Adrenal gland (tissue), 12 donors: ENCODE data around the gene CWC15. TPM values are rescaled to one million over a fixed set of nuclear protein-coding genes. Genes with fewer than 3 reads are reported as not detected.
A peak's percentile ranks its signal among the peaks of the same experiment; 100 is the strongest.

Experiments
- DNase-seq, 7 donors: peaks; one replicate each; pipeline ENCODE4 v3.0.0-alpha.2; 2019 to 2020
- H3K27ac ChIP-seq, 5 donors: fragments of 200-600 bp; sonication (generic) in 4 of 5; 1 replicate in 3 of 5; 2 replicates in 2 of 5; pipeline versions ENCODE4 v1.5.1 to v1.8.0; 2016 to 2020; ENCODE audit warnings: mild to moderate bottlenecking in 1 of 5
- H3K27me3 ChIP-seq: fragments of 200-600 bp; 2 replicates; pipeline ENCODE4 v1.8.0; 2021
- H3K36me3 ChIP-seq, 2 donors: fragments of 200-600 bp; replicated peaks in 1 of 2; 1 replicate in 1 of 2; 2 replicates in 1 of 2; pipeline versions ENCODE4 v1.5.1 to v1.8.0; 2018 to 2022
- H3K4me1 ChIP-seq, 2 donors: fragments of 200-600 bp; replicated peaks in 1 of 2; 1 replicate in 1 of 2; 2 replicates in 1 of 2; pipeline versions ENCODE4 v1.5.1 to v1.8.0; 2018 to 2021
- H3K4me3 ChIP-seq, 4 donors: fragments of 200-600 bp; sonication (generic) in 3 of 4; one replicate each; pipeline ENCODE4 v1.5.1; 2016 to 2018
- H3K9me3 ChIP-seq, 3 donors: fragments of 200-600 bp; sonication (generic) in 1 of 3; replicated peaks in 1 of 3; 1 replicate in 2 of 3; 2 replicates in 1 of 3; pipeline versions ENCODE4 v1.5.1 to v1.8.0; 2016 to 2021
- POLR2A ChIP-seq, 2 donors: fragments of 450-650 bp; IDR thresholded peaks; one replicate each; pipeline ENCODE4 v1.6.1; 2017; ENCODE audit warnings: antibody characterized with exemption in 2 of 2, mild to moderate bottlenecking in 2 of 2, moderate library complexity in 1 of 2
- WGBS, 4 donors: extraction: QIAGEN DNeasy Blood & Tissue Kit in 2 of 4; methylation state at CpG; one replicate each; pipeline versions ENCODE4 v1.1.5 to v1.1.7; 2013 to 2017; 5-methylcytosine and 5-hydroxymethylcytosine counted together
- intact Hi-C, 2 donors: fragments of 100-400 bp; cut with DNase I; formaldehyde crosslinking; loops; one replicate each; pipeline versions ENCODE4 v1.14.1 to v1.15.0; 2022 to 2023
- polyA plus RNA-seq, 3 donors: library from polyadenylated mRNA; stranded (reverse); fragments of 200-250 nt in 2 of 3; fragments of 350-450 nt in 1 of 3; fragmentation: Illumina TruSeq in 1 of 3; extraction: RNeasy Lipid Tissue Mini Kit (QIAGEN cat#74804) in 1 of 3; gene quantifications; one replicate each; pipeline ENCODE4 v1.2.3, GENCODE V29; 2013 to 2014
- total RNA-seq, 9 donors: library from RNA; depleted of rRNA in 4 of 9; stranded (reverse); fragments of >200 nt in 4 of 9; fragments of 120-200 nt in 1 of 9; fragmentation: NEBNext Ultra II Directional in 1 of 9; extraction: Animal tissue kit (Norgen Biotek cat#: 25700) in 1 of 9; gene quantifications; one replicate each; pipeline versions ENCODE4 v1.1.0 to v1.2.4, GENCODE V29; 2013 to 2023
- TF ChIP-seq, protein P1 (sequence below), 6 experiments: fragments of 450-650 bp in 4 of 6; fragments of 200-600 bp in 2 of 6; sonication (generic) in 1 of 6; IDR thresholded peaks; 1 replicate in 5 of 6; 2 replicates in 1 of 6; pipeline versions ENCODE4 v1.5.1 to v1.8.0; 2016 to 2021; ENCODE audit warnings: antibody characterized with exemption in 6 of 6, mild to moderate bottlenecking in 2 of 6, moderate library complexity in 1 of 6
- donor health status: healthy with polysubstance abuse.
- donor health status: Bipolar disorder and iron deficiency.
- donor health status: DM: yes; HTN: yes; CAD: no.
- donor health status: DM: no; HTN: no; CAD: no.
- donor health status: DM: no; HTN: no; CAD: no.
- donor health status: DM: yes; HTN: yes; CAD: no.

Gene CWC15
- total and polyA plus RNA-seq, 12 donors = 21.6 to 218 (median 62.5) TPM

DNA sequence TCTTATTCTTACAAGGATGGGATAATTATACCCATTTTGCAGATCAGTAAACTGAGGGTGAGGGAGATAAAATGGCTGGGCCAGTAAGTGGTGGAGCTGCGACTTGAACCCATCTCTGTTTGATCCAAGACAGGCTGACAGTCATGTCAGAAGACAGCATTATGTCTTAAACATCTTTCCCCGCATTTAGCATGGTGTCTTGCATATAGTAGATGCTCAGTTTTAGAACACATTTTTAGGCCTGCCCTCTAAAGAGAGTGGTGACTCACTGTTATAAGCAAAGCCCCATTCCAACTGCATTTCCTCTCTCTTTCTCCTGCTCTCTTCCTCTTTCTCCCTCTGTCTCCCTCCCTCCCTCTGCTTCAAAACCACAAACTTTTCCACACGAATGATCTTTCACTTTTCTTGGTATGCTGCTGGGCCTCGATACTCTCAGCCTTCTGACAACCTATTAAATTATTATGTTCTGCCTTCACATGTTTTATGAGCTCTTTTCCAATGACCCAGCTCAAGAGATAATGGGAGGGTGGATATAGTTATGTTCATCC is 25.2 kb downstream of the CWC15 start:
- H3K4me3 ChIP-seq = no peak overlapping the region
- H3K36me3 ChIP-seq = no peaks in the 10 kb centered on the region
- WGBS, 4 donors = 51 to 64% (median 61%) methylated on average over 4 of the region's 4 CpGs
- TF ChIP-seq, protein P1, sequence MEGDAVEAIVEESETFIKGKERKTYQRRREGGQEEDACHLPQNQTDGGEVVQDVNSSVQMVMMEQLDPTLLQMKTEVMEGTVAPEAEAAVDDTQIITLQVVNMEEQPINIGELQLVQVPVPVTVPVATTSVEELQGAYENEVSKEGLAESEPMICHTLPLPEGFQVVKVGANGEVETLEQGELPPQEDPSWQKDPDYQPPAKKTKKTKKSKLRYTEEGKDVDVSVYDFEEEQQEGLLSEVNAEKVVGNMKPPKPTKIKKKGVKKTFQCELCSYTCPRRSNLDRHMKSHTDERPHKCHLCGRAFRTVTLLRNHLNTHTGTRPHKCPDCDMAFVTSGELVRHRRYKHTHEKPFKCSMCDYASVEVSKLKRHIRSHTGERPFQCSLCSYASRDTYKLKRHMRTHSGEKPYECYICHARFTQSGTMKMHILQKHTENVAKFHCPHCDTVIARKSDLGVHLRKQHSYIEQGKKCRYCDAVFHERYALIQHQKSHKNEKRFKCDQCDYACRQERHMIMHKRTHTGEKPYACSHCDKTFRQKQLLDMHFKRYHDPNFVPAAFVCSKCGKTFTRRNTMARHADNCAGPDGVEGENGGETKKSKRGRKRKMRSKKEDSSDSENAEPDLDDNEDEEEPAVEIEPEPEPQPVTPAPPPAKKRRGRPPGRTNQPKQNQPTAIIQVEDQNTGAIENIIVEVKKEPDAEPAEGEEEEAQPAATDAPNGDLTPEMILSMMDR (IDR thresholded peaks at IDR 0.05) = no peak
- no peak for TF ChIP-seq POLR2A (IDR thresholded peaks at IDR 0.05)
- no peaks in the 10 kb centered on the region for H3K9me3 ChIP-seq
- intact Hi-C loops = no loop called here
- no peaks in the 10 kb centered on the region for H3K27me3 ChIP-seq
- no peaks in the 10 kb centered on the region for H3K4me1 ChIP-seq
- H3K27ac ChIP-seq = peak overlapping the region in 2 of 5 donors; percentile 17 to 27
- DNase-seq = no peak

DNA sequence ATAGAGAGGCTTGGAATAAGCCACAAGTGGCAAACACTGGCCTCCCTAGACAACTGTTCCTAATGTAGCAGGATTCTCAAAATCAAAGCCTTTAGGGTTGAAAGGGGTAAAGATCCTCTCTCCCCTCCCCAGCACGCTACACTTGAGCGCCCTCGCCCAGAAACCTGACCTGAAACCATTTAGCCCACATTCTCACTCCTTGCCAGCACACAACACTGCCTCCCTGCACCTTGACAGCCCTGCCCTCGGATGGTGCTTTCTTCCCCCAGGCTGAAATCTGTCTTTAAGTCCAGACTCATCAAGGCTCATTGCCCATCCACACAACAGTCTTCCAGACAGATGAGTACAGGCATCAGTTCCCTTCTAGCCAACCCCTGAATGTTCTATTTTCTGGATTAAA is 26.5 kb downstream of the CWC15 start:
- WGBS, 4 donors = 85 to 89% (median 86%) methylated on average over 4 of the region's 4 CpGs
- TF ChIP-seq, protein P1 (IDR thresholded peaks at IDR 0.05) = no peak
- TF ChIP-seq POLR2A (IDR thresholded peaks at IDR 0.05) = no peak
- no peak for DNase-seq

DNA sequence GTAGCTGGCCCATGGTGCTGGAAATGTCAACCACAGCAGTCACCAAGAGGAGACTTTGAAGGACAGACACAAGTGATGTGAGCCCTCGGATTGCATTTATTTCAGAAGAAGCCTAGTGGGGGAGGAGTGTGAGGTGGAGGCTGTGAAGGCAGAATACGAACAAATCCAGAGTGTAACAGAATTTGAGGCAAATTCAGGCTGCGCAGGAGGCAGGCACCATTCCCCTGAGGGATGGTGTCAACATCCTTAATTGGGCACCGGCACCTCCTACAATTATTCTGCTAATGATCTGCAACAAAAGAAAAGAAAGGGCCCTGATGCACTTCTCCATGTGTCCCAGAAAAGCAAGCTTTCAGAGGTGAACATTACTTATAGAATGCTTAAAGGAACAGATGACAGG is 32.2 kb downstream of the CWC15 start:
- Histone ChIP-seq H3K9me3 (no peaks in the 10 kb centered on the region), H3K4me1 (peaks cover 6 to 13% of the 10 kb centered on the region in 2 donors), H3K27ac (no peak overlapping the region), H3K36me3 (no peaks in the 10 kb centered on the region), H3K4me3 (no peak overlapping the region), H3K27me3 (no peaks in the 10 kb centered on the region)
- no peak for DNase-seq
- intact Hi-C loops = no loop called here
- WGBS, 4 donors = 86 to 97% (median 93%) methylated on average over 4 of the region's 4 CpGs
- TF ChIP-seq, protein P1 (IDR thresholded peaks at IDR 0.05) = no peak
- TF ChIP-seq POLR2A (IDR thresholded peaks at IDR 0.05) = no peak

More for the DNA sequence above, 26.5 kb downstream of the CWC15 start:
- Histone ChIP-seq H3K27ac (no peak overlapping the region), H3K9me3 (no peaks in the 10 kb centered on the region), H3K4me1 (no peaks in the 10 kb centered on the region), H3K36me3 (no peaks in the 10 kb centered on the region), H3K27me3 (no peaks in the 10 kb centered on the region), H3K4me3 (no peak overlapping the region)
- intact Hi-C loops = no loop called here

DNA sequence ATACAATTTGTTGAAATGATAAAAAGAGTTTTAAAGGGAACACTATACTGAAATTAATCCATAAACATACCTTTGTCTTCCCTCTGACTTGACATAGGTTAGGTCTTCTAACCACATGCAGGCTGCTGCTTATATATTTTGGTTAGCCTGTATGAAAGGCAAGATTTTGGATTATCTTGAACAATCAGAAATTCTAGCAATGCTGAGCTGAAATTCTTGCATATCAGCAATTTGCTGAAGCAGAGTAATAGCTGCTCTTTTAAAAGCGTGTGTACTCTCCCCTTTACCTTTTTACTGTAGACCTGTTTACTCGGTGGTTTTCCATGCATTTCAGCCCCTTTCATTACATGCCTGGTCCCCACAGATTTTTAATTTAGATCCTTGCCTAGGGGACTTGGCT is 34.0 kb downstream of the CWC15 start:
- 81 to 95% (median 89%) methylated on average over 2 of the region's 2 CpGs for WGBS, 4 donors
- peak overlapping the region in 3 of 5 donors; percentile 35 to 85 (median 45) for H3K27ac ChIP-seq

More for the DNA sequence above, 34.0 kb downstream of the CWC15 start:
- no peak for DNase-seq
- TF ChIP-seq, protein P1 (IDR thresholded peaks at IDR 0.05) = no peak
- no peak for TF ChIP-seq POLR2A (IDR thresholded peaks at IDR 0.05)
- intact Hi-C loops = no loop called here
- Histone ChIP-seq H3K4me1 (peaks cover 6 to 13% of the 10 kb centered on the region in 2 donors), H3K36me3 (no peaks in the 10 kb centered on the region), H3K4me3 (no peak overlapping the region), H3K9me3 (no peaks in the 10 kb centered on the region), H3K27me3 (no peaks in the 10 kb centered on the region)
